NCI-H1694 treated with DMSO at 0.1 percent for 48 hours (cell line): ENCODE data around the gene OTX2.

Experiments used
- DNase-seq: peaks from one replicate; lab custom pipeline; 2025; lab: John Stamatoyannopoulos, UW

The OTX2 gene

DNA sequence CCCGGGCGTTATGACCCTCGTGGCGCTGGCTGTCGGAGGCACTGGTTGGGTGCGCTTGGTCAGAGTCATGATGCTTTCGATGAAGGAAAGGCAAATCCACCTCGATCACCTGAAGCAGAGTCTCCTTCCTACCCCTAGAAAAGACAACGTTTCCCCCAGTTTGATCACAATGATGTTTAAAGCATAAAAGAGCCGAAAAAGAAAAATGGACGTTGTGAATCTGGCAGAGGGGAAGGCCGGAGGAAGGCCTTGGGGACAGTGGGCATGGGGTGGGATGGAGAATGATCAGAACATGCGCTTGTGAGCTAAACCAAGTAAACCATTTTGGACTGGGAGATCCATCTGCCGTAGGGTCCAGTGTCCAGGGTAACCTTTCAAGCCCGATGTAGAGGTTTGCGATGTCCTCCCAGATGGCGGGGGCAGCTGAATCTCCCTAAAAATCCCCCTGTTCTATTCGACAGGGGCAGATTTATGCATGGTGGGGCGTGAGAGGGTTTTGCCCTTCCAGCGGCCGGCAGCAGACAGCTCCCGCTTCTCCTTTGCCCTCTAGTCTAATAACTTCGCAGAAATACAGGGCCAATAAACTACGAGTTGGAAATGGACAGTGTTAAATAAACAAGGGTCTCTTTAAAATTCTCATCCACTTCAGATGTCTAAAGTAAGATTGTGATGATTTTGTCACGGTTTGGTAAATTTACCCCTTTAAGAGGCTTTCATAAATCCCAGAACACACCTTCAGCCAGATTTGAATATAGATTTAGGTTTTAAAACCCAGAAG, 2.3 kb upstream of the OTX2 start:
- no peak for DNase-seq

DNA sequence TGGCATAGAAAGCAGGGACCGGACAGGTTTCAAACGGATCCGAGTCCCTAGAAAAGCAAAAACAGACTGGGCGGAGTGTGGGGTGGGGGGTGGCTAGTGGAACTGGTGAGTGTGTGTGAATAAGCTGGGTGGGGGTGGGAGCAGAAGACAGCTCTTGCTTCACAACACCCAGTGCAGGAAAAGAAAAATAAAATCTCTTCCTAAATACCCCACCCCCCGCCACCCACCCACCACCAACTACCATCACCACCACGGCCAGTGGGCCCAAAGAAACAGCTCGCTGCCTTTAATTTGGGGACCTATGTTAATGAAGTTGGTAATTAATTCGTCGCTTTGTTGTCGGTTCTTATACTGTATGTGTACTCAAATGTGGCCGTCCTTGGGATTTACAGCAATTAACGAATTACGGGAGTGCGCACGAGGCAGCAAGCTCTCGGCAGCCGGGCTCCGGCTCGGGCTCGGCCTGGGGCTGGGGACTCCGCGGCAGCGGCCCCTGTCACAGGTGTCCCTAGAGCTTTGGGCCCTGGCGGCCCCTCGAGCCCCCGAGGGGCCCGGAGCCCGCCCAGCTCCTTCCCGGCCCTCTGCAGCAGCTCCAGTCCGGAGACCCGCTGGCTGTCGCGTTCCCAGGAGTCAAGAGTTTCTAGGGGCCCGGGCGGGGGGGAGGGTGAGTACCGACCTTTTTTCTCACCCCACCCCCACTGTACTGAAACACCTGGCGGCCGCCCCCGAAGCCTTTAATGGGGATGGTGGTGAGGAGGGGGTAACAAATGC, 1.5 kb upstream of the OTX2 start:
- no peak for DNase-seq

DNA sequence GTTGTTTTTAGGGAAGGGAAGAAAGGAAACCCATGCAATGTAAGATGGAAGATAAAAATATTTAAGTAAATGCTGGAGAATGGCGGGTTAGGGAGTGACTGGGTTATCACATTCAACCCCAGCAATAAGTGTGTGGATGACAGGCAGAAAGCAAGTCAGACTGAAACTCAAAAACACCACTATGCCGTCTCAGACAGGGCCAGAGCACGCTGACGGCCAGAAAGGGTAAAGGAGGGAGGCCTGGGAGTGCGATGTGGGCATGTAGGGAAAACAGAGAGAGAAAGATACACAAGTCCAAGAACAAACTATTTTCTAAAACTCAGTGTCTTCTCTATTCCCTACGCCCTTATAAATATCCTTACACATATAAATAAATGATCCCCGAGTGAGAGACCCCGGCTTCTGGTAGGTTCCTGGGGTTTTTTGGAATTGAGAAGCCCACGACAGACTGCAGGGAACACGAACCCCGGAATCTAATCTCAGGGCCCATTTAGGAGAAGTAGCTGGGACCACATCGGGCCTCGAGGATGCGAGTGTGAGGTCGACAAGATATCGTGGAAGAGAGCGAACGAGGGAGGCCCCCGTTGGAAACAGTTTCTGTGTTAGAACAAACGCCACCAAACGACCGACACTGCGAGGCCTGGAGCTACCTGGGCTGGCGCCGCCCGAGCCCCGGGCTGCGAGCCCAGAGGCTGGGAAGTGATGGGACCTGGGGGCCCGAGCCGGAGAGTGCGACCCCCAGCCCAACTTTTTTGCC, 735 bp upstream of the OTX2 start:
- DNase-seq: no peak

DNA sequence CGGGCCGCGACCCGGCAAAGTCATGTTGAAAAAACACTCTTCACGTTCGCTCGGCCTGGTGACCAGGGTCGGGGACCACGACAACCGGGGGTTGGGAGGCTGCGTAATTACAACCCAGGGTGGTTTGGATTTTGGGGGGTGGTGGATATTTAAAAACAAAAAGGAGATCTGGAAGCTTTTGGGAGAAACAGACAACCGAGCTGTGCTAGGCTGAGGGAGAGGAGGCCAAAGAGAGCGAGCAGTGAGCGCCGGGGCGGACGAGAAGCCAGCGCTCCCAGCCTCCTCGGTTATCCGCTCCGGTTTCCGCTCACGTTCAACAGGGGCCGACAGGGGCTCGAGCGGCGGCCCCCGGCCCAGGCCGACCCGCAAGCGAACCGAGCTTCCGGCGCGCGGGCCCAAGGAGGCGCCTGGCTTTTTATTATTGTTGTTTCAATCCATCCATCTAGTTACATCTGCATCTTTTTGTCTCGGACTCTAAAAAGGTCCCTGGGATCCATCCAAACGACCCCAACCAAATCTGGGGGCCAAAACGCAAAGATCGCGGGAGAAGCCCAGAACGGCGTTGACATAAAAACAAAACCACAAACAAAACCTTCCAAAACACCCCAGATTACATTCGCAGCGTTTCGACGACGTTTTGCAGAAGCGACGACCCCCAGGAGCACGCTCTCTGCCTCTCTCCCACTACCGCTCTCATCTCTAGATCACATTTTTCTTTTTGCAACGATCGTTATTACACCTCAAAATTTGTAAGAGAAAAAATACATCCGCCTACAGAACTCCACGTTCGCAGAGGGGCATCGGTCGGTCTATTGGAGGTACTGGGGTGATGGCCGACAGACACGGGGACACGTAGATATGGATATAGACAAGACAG, 771 bp downstream of the OTX2 start:
- no peak for DNase-seq

DNA sequence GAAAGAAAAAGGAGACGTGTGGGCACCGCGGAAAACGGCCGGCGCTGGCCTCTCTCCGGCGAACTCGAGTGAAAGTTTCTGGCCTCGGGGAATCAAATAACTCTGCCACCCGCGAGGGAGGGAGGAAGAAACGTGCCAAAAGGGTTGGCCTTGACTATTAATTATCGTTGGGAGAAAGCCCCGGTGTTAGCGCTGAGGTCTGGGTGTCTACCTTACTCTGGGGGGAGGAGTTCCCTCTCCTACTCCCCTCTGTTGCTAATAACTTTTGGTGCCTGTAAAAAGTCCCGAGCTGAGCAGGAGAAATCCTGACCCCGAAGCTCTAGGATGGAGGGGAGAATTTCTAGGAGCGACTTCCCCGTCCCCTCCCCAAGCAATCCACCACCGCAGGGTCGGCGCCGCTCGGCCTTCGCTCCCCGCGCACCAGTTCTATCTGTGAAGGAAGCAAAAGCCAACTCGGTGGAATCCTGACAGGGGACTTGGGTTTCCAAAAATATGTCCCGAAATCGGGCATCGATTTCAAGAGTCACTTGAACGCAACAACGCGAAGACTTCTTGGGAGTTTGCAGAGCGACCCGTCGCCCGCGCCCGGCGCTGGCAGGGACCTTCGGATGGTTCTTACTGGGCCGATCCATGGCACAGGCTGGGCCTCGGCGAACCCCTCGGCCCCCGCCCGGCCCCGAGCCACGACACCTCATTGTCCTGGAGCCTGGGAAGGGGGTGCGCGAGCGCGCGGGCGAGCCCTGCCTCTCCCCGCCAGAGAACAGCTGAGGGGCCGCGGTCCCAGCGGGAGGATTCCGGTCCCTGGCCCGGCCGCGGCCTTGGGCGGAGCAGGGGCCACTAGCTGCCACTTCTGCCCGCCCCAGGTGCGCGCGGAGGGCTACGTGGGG, 1.7 kb downstream of the OTX2 start:
- no peak for DNase-seq

DNA sequence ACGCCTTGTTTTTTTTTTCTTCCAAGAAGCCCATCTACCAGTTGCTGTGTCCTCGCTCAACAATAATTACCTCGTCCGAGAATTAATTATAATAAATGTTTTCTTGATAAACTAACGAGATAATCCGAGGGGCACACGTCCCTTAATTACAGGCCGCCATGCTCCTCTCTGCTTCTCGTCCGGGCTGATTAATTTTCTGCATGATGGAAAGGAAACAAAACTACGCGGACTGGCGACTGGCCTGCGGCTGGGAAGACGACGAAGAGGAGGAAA, 2.2 kb downstream of the OTX2 start:
- no peak for DNase-seq

DNA sequence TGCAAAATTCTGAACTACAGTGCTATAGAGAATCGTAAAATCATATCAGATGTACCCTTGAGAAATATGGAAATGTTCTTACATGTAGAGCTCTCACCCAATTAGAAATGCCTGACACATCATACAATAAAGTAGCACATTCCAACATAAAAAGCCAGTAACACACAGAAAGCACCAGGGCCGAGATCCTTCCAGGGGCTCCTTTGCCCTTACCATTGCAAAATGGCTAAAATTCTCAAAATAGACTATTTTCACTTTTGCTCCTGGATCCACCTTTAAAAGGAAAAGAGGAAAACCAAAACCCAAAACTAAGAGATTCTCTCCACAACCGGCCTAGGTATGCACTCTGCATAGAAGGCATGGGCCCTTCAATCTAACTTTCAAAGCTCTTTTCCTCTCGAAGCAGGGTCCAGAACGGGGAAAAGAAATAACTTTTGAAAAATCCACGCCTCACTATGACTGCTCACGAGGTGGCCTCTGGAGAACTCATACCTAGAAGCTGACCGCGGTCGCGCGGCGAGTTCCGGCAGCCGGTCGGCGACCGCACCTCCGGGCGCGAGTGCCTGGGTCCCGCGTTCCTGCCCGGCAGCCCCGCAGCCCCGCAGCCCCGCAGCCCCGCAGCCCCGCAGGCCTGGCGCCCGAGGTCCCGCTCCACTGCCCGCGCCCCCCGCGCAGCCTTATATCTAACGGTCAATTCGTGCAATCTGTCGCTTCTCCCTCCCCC, 2.7 kb downstream of the OTX2 start:
- no peak for DNase-seq

DNA sequence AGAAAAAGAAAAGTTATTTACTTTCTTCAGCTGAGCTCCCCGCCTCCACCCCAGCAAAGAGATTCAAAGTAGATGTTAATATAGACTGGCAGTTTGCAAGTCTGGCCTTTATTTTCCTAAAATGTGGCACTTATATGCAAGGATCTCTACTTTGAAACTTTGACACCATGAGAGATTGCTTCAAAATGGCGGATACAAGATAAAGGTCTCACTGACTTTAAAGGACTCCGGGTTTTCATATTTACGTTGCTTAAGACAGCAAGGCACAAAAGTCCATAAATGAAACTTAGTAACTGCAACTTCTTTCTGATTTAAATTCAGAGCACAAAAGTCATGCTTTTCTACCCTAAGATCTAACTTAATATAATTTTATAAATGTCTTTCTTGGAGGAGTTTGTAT, 3.5 kb downstream of the OTX2 start:
- no peak for DNase-seq

DNA sequence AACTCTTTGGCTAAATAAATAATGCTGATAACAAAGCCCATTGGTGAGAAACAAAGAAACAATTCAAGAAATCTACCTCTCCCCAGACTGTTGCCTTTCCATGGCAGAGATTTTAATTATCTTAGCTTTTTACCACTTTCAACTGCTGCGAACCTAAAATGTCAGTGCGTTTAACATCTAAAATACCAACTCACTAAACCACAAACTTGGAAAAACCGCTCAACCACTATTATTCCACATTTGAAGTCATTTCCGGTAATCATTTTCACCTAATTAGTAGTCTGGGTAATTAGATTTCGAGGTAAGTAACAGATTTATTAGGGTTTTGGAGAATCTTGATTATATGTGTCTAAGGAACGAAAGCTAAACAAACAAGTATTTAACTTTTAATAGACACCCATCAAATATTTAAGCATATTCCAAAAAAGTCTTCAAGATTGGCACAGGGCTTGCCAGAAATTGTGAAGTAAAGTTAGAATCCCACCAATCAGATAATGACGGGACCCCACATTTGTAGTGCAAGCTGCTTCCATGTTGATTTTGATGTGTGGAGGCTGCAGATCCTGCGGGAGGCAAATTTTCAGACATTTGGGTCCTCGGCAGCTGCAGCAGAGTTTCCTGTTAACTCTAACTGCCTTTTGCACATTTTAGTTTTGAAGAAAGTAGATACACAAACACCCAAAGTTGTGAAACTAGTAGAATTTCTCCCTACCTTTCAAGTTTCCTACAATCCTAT, 4.1 kb downstream of the OTX2 start:
- DNase-seq: no peak

DNA sequence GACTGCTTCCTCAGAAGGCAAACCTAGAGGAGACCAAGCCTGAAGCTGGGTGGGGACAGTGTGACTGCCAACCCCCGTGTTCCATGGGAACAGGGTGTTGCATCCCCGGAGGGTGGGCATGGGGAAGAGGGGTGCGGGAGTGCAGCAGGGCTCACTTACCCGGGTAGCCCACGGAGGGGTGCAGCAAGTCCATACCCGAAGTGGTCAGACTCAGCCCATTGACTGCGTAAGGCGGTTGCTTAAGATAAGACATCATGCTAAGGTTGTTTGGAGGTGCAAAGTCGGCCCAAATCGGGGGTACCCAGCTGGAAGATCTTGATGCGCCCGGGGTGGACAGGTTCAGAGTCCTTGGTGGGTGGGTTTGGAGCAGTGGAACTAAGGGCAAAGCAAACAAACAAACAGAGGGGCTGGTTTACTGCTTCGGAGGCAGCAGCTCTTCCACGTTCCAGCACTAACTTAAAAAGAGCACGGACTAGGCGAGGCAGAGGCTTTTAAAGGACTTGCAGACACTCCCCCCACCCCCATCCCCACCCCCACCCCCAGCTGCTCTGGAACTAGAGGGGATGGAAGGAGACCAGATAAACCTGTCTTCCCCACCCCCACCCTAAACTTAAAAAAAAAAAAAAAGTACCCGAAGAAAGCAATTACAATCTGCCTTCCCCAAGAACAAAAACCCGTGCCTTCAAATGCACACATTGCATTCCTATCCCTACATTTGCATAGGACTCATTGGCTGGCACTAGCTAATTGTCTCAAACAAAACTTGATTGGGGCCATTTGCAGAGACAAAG, 4.9 kb downstream of the OTX2 start:
- DNase-seq: no peak

DNA sequence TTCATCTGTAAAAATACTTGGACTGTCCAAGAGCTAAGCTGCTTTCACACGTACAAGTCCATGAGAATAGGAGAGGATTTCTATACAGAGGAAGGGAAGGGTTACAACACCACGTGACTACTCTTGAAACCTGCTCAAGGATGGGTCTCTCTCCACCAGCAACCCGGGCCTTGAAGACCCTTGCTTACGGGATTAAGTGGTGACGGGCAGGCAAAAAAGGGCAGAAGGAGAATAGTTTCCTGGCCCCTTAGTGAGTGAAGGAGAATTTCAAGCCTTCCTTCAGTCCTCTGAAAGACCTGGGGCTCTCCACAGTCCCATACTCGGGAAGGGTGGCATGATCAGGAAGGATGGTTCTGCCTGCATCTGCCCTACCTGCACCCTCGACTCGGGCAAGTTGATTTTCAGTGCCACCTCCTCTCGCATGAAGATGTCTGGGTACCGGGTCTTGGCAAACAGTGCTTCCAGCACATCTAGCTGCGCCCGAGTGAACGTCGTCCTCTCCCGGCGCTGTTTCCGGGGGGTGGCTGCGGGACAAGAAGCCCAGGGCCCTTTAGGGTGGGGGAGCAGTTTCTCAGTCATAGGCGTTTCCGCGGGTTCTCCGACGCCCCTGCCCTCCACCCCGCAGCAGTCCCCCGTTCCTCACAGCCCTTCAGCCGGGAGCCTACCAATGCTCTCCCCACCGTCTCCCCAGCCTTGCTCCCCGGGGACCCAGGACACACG, 6.3 kb downstream of the OTX2 start:
- DNase-seq: no peak

DNA sequence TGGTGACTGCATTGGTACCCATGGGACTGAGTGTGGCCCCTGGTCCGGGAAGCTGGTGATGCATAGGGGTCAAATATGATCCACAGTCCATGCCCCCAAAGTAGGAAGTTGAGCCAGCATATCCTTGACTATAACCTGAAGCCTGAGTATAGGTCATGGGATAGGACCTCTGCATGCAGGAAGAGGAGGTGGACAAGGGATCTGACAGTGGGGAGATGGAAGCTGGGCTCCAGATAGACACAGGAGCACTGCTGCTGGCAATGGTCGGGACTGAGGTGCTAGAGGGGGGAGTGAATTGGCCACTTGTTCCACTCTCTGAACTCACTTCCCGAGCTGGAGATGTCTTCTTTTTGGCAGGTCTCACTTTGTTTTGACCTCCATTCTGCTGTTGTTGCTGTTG, 8.4 kb downstream of the OTX2 start:
- no peak for DNase-seq

DNA sequence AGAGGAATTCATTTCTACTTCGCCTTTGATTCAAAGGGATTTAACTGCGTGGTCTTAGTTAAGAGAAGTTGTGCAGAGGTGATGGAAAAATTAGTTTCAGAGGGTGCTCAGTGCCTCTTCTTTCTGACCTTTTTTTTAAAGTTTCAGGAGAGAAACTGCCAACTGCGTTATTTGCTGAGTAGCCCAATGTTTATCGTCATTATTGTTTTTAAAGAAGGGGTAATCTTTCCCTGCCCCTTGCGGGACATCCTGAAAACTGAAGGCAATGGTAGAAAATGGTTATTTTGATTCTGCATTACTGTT, 11.0 kb downstream of the OTX2 start:
- no peak for DNase-seq

DNA sequence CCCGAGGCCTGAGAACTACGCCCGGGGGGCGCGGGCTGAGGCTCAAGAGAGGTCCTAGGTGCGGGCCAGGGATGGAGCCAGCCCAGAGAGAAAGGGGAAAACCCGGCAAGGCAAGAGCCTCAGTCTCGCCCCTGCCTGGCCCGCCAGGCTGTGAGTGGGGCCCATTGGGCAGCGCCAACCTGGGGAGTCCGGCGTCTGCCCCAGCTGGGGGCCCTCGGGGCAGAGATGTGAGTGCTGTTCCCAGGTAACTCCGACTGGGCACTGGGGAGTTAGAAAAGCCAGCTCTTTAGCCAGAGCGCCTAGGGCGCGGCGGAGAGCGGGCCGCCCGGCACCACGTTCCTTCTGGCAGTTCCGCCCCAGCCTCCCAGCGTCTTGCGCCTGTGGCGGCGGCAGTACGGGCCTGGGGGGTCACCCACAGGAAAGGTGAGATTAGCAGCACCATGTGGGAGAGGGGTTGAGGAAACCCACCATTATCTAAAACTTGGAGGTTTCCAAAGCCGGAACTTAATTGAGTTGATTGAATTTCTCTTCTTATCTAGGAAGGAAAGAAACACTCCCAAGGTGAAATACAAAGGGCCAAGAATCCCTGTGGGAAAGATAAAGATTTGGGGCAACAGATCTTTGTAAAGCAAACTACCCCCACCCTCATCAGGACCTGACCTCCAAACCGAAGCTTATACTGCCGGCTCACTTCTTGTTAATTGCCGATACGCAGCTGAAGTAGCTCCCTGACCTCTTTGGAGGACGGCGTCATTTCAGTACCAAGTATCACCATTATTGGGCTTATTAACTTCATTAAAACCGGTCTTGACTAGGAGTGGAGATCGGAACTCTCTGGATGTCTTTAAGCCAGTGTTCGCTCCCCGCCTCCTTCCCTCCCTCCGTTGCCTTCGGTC, 11.6 kb downstream of the OTX2 start:
- DNase-seq: no peak

DNA sequence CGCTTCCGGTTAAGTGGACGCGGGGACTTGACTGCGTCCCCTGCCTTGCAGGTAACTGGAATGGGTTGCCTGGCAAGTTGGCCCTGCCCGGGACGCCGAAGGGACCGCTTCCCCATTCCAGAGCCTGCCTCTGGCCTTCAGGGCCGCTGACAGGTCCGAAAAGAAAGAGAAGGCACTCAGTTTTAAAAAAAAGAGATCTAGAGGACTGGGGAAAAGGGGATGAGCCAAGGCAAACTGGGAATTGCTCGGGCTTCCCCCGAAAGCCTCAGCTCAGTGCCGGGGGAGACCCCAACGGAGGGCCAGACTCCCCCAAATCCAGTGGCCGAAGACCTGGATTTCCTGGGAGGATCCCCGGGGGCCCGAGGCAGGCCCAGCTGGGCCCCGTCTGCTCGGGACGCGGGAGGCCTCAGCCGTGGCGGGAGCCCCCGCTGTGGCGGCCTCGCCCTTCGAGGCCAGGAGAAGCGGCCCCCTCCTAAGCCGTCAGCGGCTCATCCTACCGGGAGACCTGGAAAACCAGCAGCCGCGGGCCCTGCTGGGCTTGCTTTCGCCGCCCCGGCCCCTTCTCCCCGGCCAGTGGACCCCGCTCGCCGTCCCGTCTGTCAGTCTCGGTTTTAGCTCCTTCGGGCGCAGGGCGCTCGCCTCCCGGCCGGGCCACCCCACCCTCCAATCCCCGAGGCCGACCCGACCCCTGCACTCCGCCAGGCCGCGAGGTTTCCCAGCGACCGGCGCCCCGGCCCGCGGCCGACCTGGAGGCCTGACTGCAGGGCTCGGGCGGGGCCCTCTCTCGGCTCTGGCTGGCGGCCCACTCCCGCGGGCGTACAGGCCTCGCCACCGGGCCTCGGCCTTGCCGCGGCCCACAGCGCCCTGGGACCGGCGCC, 12.5 kb downstream of the OTX2 start:
- no peak for DNase-seq

DNA sequence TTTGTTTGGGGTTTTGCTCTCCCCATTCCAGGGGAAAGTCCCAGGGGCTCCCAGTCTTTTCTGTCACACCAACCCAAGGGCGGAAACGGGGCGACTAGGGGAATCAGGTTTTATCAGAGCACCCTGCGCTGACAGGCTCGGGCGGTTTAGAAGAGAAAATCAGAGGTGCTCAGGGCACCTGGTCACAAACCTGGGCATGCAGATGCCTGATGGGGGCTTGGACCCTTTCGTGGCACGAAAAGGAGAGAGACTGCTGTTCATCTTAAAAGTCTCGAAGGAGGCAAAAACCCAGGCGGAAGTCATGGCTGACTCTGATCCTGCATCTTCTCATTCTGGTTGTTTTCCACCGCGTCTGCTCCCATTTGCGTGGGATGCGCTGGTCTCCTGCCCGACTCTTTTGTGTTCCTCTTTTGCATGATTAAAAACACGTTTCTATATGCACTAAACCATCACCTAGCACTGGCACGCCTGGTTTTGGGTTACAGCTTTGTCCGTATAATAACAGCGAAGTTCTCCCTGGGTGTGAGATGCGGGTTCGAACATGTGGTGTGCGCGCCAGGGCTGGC, 13.2 kb downstream of the OTX2 start:
- no peak for DNase-seq
